ENCODE data around the gene TAT. TPM values are rescaled to one million over a fixed set of nuclear protein-coding genes. Genes with fewer than 3 reads are reported as not detected.
A peak's percentile ranks its signal among the peaks of the same experiment; 100 is the strongest.

Gene TAT
- total RNA-seq, 1 experiment from 2014 or later, result 0.68 TPM

DNA sequence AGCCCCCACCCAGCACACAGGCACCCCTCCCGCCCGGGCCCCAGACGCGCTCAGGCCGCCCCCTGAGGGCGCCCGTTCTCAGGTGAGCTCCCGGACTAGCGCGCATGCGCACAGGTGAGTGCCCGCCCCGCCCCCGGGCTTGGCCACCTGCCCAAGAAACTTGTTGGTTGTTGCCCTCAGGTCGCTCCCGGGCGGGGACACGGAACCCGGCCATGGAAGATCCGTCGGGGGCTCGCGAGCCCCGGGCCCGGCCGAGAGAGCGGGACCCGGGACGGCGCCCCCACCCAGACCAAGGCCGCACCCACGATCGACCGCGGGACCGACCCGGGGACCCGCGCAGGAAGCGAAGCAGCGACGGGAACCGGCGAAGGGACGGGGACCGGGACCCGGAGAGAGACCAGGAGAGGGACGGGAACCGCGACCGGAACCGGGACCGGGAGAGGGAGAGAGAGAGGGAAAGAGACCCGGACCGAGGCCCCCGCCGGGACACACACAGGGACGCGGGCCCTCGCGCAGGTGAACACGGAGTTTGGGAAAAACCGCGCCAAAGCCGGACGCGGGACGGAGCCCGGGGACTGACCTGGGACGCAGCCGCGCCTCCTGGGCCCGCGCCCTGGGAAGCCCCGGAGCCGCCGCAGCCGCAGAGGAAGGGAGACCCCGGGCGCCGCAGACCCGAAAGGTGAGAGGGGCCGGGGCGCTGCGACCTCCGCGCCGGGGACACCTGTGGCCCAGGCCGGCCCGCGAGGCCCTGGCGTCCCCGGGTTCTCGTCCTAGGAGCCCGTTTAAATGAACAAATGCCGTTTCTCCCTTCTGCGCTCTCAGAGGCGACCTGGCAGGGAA is 49.3 kb upstream of the TAT start, which contains the start of gene MARVELD3 (continued):
- TF ChIP-seq PRRX2 (CRISPR knock-in tag; IDR thresholded peaks at IDR 0.05), result no peak
- TF ChIP-seq ATF1 (CRISPR knock-in tag; IDR thresholded peaks at IDR 0.05), result no peak
- TF ChIP-seq MYBL2 (CRISPR knock-in tag; IDR thresholded peaks at IDR 0.05), result 0 out of 2 replicates have a peak, but pooled peaks have one; percentile 54
- TF ChIP-seq, protein P1, sequence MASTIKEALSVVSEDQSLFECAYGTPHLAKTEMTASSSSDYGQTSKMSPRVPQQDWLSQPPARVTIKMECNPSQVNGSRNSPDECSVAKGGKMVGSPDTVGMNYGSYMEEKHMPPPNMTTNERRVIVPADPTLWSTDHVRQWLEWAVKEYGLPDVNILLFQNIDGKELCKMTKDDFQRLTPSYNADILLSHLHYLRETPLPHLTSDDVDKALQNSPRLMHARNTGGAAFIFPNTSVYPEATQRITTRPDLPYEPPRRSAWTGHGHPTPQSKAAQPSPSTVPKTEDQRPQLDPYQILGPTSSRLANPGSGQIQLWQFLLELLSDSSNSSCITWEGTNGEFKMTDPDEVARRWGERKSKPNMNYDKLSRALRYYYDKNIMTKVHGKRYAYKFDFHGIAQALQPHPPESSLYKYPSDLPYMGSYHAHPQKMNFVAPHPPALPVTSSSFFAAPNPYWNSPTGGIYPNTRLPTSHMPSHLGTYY (CRISPR knock-in tag; IDR thresholded peaks at IDR 0.05), result no peak
- peak; percentile 58; the same call in 1 of the 2 replicates for TF ChIP-seq FOXP1 (CRISPR knock-in tag; IDR thresholded peaks at IDR 0.05; ENCODE audit: borderline replicate concordance)
- TF ChIP-seq EMX1 (CRISPR knock-in tag; IDR thresholded peaks at IDR 0.05), result no peak
- TF ChIP-seq, protein P2, sequence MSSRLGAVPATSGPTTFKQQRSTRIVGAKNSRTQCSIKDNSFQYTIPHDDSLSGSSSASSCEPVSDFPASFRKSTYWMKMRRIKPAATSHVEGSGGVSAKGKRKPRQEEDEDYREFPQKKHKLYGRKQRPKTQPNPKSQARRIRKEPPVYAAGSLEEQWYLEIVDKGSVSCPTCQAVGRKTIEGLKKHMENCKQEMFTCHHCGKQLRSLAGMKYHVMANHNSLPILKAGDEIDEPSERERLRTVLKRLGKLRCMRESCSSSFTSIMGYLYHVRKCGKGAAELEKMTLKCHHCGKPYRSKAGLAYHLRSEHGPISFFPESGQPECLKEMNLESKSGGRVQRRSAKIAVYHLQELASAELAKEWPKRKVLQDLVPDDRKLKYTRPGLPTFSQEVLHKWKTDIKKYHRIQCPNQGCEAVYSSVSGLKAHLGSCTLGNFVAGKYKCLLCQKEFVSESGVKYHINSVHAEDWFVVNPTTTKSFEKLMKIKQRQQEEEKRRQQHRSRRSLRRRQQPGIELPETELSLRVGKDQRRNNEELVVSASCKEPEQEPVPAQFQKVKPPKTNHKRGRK (CRISPR knock-in tag; IDR thresholded peaks at IDR 0.05; ENCODE audit: borderline replicate concordance), result no peak
- TF ChIP-seq, protein P3, sequence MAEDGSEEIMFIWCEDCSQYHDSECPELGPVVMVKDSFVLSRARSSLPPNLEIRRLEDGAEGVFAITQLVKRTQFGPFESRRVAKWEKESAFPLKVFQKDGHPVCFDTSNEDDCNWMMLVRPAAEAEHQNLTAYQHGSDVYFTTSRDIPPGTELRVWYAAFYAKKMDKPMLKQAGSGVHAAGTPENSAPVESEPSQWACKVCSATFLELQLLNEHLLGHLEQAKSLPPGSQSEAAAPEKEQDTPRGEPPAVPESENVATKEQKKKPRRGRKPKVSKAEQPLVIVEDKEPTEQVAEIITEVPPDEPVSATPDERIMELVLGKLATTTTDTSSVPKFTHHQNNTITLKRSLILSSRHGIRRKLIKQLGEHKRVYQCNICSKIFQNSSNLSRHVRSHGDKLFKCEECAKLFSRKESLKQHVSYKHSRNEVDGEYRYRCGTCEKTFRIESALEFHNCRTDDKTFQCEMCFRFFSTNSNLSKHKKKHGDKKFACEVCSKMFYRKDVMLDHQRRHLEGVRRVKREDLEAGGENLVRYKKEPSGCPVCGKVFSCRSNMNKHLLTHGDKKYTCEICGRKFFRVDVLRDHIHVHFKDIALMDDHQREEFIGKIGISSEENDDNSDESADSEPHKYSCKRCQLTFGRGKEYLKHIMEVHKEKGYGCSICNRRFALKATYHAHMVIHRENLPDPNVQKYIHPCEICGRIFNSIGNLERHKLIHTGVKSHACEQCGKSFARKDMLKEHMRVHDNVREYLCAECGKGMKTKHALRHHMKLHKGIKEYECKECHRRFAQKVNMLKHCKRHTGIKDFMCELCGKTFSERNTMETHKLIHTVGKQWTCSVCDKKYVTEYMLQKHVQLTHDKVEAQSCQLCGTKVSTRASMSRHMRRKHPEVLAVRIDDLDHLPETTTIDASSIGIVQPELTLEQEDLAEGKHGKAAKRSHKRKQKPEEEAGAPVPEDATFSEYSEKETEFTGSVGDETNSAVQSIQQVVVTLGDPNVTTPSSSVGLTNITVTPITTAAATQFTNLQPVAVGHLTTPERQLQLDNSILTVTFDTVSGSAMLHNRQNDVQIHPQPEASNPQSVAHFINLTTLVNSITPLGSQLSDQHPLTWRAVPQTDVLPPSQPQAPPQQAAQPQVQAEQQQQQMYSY (CRISPR knock-in tag; IDR thresholded peaks at IDR 0.05), result peak; percentile 34; the same call in 1 of the 2 replicates
- TF ChIP-seq TEAD4 (CRISPR knock-in tag; IDR thresholded peaks at IDR 0.05), result peak; percentile 34; the same call in 1 of the 2 replicates
- TF ChIP-seq, protein P4, sequence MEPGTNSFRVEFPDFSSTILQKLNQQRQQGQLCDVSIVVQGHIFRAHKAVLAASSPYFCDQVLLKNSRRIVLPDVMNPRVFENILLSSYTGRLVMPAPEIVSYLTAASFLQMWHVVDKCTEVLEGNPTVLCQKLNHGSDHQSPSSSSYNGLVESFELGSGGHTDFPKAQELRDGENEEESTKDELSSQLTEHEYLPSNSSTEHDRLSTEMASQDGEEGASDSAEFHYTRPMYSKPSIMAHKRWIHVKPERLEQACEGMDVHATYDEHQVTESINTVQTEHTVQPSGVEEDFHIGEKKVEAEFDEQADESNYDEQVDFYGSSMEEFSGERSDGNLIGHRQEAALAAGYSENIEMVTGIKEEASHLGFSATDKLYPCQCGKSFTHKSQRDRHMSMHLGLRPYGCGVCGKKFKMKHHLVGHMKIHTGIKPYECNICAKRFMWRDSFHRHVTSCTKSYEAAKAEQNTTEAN (CRISPR knock-in tag; IDR thresholded peaks at IDR 0.05), result no peak
- TF ChIP-seq, protein P5, sequence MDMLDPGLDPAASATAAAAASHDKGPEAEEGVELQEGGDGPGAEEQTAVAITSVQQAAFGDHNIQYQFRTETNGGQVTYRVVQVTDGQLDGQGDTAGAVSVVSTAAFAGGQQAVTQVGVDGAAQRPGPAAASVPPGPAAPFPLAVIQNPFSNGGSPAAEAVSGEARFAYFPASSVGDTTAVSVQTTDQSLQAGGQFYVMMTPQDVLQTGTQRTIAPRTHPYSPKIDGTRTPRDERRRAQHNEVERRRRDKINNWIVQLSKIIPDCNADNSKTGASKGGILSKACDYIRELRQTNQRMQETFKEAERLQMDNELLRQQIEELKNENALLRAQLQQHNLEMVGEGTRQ (CRISPR knock-in tag; IDR thresholded peaks at IDR 0.05), result peak; percentile 59
- TF ChIP-seq, protein P6, sequence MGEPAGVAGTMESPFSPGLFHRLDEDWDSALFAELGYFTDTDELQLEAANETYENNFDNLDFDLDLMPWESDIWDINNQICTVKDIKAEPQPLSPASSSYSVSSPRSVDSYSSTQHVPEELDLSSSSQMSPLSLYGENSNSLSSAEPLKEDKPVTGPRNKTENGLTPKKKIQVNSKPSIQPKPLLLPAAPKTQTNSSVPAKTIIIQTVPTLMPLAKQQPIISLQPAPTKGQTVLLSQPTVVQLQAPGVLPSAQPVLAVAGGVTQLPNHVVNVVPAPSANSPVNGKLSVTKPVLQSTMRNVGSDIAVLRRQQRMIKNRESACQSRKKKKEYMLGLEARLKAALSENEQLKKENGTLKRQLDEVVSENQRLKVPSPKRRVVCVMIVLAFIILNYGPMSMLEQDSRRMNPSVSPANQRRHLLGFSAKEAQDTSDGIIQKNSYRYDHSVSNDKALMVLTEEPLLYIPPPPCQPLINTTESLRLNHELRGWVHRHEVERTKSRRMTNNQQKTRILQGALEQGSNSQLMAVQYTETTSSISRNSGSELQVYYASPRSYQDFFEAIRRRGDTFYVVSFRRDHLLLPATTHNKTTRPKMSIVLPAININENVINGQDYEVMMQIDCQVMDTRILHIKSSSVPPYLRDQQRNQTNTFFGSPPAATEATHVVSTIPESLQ (CRISPR knock-in tag; IDR thresholded peaks at IDR 0.05), result no peak
- TF ChIP-seq TP53 (CRISPR knock-in tag; IDR thresholded peaks at IDR 0.05), result peak; percentile 57; the same call in 1 of the 2 replicates
- 0 out of 2 replicates have a peak, but pooled peaks have one; percentile 1 for TF ChIP-seq ZNF121 (CRISPR knock-in tag; IDR thresholded peaks at IDR 0.05)
